Adrenal gland (tissue), 12 donors: ENCODE data around the gene CASP10. TPM values are rescaled to one million over a fixed set of nuclear protein-coding genes. Genes with fewer than 3 reads are reported as not detected.

ENCODE experiments used
- DNase-seq, 7 donors: peaks; one replicate each; pipeline ENCODE4 v3.0.0-alpha.2; 2019 to 2020
- H3K27ac ChIP-seq, 5 donors: fragments of 200-600 bp; sonication (generic) in 4 of 5; 1 replicate in 3 of 5; 2 replicates in 2 of 5; pipeline versions ENCODE4 v1.5.1 to v1.8.0; 2016 to 2020; ENCODE audit warnings: mild to moderate bottlenecking in 1 of 5
- H3K27me3 ChIP-seq: fragments of 200-600 bp; 2 replicates; pipeline ENCODE4 v1.8.0; 2021
- H3K36me3 ChIP-seq, 2 donors: fragments of 200-600 bp; replicated peaks in 1 of 2; 1 replicate in 1 of 2; 2 replicates in 1 of 2; pipeline versions ENCODE4 v1.5.1 to v1.8.0; 2018 to 2022
- H3K4me1 ChIP-seq, 2 donors: fragments of 200-600 bp; replicated peaks in 1 of 2; 1 replicate in 1 of 2; 2 replicates in 1 of 2; pipeline versions ENCODE4 v1.5.1 to v1.8.0; 2018 to 2021
- H3K4me3 ChIP-seq, 4 donors: fragments of 200-600 bp; sonication (generic) in 3 of 4; one replicate each; pipeline ENCODE4 v1.5.1; 2016 to 2018
- H3K9me3 ChIP-seq, 3 donors: fragments of 200-600 bp; sonication (generic) in 1 of 3; replicated peaks in 1 of 3; 1 replicate in 2 of 3; 2 replicates in 1 of 3; pipeline versions ENCODE4 v1.5.1 to v1.8.0; 2016 to 2021
- POLR2A ChIP-seq, 2 donors: fragments of 450-650 bp; IDR thresholded peaks; one replicate each; pipeline ENCODE4 v1.6.1; 2017; ENCODE audit warnings: antibody characterized with exemption in 2 of 2, mild to moderate bottlenecking in 2 of 2, moderate library complexity in 1 of 2
- WGBS, 4 donors: extraction: QIAGEN DNeasy Blood & Tissue Kit in 2 of 4; methylation state at CpG; one replicate each; pipeline versions ENCODE4 v1.1.5 to v1.1.7; 2013 to 2017; 5-methylcytosine and 5-hydroxymethylcytosine counted together
- intact Hi-C, 2 donors: fragments of 100-400 bp; cut with DNase I; formaldehyde crosslinking; loops; one replicate each; pipeline versions ENCODE4 v1.14.1 to v1.15.0; 2022 to 2023
- polyA plus RNA-seq, 3 donors: library from polyadenylated mRNA; stranded (reverse); fragments of 200-250 nt in 2 of 3; fragments of 350-450 nt in 1 of 3; fragmentation: Illumina TruSeq in 1 of 3; extraction: RNeasy Lipid Tissue Mini Kit (QIAGEN cat#74804) in 1 of 3; gene quantifications; one replicate each; pipeline ENCODE4 v1.2.3, GENCODE V29; 2013 to 2014
- total RNA-seq, 9 donors: library from RNA; depleted of rRNA in 4 of 9; stranded (reverse); fragments of >200 nt in 4 of 9; fragments of 120-200 nt in 1 of 9; fragmentation: NEBNext Ultra II Directional in 1 of 9; extraction: Animal tissue kit (Norgen Biotek cat#: 25700) in 1 of 9; gene quantifications; one replicate each; pipeline versions ENCODE4 v1.1.0 to v1.2.4, GENCODE V29; 2013 to 2023
- TF ChIP-seq, protein P1 (sequence below), 6 experiments: fragments of 450-650 bp in 4 of 6; fragments of 200-600 bp in 2 of 6; sonication (generic) in 1 of 6; IDR thresholded peaks; 1 replicate in 5 of 6; 2 replicates in 1 of 6; pipeline versions ENCODE4 v1.5.1 to v1.8.0; 2016 to 2021; ENCODE audit warnings: antibody characterized with exemption in 6 of 6, mild to moderate bottlenecking in 2 of 6, moderate library complexity in 1 of 6
- donor health status: healthy with polysubstance abuse.
- donor health status: Bipolar disorder and iron deficiency.
- donor health status: DM: yes; HTN: yes; CAD: no.
- donor health status: DM: no; HTN: no; CAD: no.
- donor health status: DM: no; HTN: no; CAD: no.
- donor health status: DM: yes; HTN: yes; CAD: no.

The CASP10 gene
- total and polyA plus RNA-seq, 12 donors, result 2.5 to 12.8 (median 5.2) TPM

DNA sequence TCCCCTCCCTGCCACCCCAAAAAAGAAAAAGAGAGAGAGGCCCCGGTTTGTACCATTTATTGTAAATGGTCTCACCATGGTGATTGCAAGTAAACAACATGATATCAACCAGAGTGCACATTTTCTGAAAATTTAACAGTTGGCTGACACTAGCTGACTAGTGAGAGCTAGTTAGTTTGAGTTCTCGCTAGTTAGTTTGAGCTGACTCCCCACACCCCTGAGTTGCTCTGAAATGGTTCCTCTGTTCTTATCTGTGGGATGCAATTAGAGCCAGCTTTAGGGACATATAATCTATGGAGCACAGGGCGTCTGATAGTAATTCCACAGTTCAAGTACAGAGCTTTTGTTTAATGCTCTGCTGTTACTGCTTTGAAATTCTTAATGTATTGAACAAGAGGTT, 13.1 kb downstream of the CASP10 start:
- TF ChIP-seq, protein P1, sequence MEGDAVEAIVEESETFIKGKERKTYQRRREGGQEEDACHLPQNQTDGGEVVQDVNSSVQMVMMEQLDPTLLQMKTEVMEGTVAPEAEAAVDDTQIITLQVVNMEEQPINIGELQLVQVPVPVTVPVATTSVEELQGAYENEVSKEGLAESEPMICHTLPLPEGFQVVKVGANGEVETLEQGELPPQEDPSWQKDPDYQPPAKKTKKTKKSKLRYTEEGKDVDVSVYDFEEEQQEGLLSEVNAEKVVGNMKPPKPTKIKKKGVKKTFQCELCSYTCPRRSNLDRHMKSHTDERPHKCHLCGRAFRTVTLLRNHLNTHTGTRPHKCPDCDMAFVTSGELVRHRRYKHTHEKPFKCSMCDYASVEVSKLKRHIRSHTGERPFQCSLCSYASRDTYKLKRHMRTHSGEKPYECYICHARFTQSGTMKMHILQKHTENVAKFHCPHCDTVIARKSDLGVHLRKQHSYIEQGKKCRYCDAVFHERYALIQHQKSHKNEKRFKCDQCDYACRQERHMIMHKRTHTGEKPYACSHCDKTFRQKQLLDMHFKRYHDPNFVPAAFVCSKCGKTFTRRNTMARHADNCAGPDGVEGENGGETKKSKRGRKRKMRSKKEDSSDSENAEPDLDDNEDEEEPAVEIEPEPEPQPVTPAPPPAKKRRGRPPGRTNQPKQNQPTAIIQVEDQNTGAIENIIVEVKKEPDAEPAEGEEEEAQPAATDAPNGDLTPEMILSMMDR (IDR thresholded peaks at IDR 0.05), result no peak
- TF ChIP-seq POLR2A (IDR thresholded peaks at IDR 0.05), result no peak
- no peaks in the 10 kb centered on the region for H3K27me3 ChIP-seq
- no peak overlapping the region for H3K4me3 ChIP-seq
- no peak for DNase-seq
- no peaks in the 10 kb centered on the region for H3K36me3 ChIP-seq
- 79 to 93% (median 84%) methylated on average over 3 of the region's 3 CpGs for whole genome bisulfite sequencing, 4 donors
- peaks cover 0 to 11% of the 10 kb centered on the region in 2 donors for H3K4me1 ChIP-seq
- H3K9me3 ChIP-seq, result no peaks in the 10 kb centered on the region
- no peak overlapping the region for H3K27ac ChIP-seq
- intact Hi-C loops, result no loop called here

DNA sequence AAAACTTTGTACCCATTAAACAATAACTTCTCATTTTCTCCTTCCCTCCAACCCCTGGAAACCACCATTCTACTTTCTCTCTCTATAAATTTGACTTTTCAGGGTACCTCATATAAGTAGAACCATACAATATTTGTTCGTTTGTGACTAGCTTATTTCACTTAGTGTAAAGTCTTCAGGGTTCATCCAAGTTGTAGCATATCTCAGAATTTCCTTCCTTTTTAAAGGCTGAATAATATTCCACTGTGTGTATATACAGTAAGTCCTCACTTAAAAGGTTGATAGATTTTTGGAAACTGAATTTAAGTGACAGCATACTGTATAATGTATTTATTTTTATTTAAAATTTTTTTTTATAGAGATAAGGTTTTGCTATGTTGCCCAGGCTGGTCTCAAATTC, 13.9 kb downstream of the CASP10 start:
- 85 to 95% (median 86%) methylated on average over 1 of the region's 1 CpG for WGBS, 4 donors
- H3K36me3 ChIP-seq, result no peaks in the 10 kb centered on the region
- no peaks in the 10 kb centered on the region for H3K27me3 ChIP-seq
- H3K4me3 ChIP-seq, result no peak overlapping the region
- intact Hi-C loops, result no loop called here
- H3K4me1 ChIP-seq, result peaks cover 0 to 3% of the 10 kb centered on the region in 2 donors
- no peak overlapping the region for H3K27ac ChIP-seq
- no peaks in the 10 kb centered on the region for H3K9me3 ChIP-seq
- TF ChIP-seq, protein P1 (IDR thresholded peaks at IDR 0.05), result no peak
- no peak for TF ChIP-seq POLR2A (IDR thresholded peaks at IDR 0.05)
- DNase-seq, result no peak

DNA sequence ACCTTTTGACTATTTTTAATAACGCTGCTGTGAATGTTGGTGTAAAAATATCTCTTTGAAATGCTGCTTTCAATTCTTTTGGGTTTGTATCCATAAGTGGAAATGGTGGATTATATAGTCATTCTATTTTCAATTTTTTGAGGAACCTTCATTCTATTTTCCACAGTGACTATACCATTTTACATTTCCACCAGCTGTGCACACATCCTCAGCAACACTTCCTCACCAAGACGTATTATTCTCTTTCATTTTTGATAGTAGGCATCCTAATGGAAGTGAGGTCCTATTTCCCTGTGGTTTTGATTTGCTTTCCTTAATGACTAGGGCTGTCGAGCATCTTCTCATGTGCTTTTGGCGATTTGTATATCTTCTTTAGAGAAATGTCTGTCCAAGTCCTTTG, 14.8 kb downstream of the CASP10 start:
- DNase-seq, result no peak
- TF ChIP-seq, protein P1 (IDR thresholded peaks at IDR 0.05), result no peak
- TF ChIP-seq POLR2A (IDR thresholded peaks at IDR 0.05), result no peak
- no peak overlapping the region for H3K27ac ChIP-seq
- WGBS, 4 donors, result 65 to 78% (median 73%) methylated on average over 4 of the region's 4 CpGs
- H3K36me3 ChIP-seq, result no peaks in the 10 kb centered on the region
- no peak overlapping the region for H3K4me3 ChIP-seq
- intact Hi-C loops, result no loop called here
- no peaks in the 10 kb centered on the region for H3K4me1 ChIP-seq
- H3K9me3 ChIP-seq, result no peaks in the 10 kb centered on the region
- no peaks in the 10 kb centered on the region for H3K27me3 ChIP-seq

DNA sequence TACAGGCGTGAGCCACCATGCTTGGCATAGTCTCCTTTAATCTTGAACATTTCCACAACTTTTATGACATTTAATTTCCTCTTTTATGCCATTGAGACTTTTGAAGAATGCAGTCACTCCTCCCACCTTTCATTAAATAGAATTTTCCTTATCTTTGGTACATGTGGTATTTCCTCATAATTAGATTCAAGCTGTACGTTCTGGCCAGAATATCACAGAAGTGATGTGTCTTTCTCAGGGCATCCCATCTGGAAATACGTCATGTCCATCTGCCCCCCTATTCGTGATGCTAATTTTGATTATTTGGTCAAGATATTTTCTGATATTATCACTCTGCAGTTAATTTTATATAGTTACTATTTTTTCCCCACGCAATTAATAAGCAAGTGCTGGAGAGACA, 16.9 kb downstream of the CASP10 start:
- 68 to 81% (median 76%) methylated on average over 5 of the region's 5 CpGs for WGBS, 4 donors
- H3K4me3 ChIP-seq, result no peak overlapping the region
- H3K27ac ChIP-seq, result no peak overlapping the region
- no peak for TF ChIP-seq POLR2A (IDR thresholded peaks at IDR 0.05)
- H3K4me1 ChIP-seq, result no peaks in the 10 kb centered on the region
- intact Hi-C loops, result no loop called here
- H3K9me3 ChIP-seq, result no peaks in the 10 kb centered on the region
- DNase-seq, result no peak
- H3K36me3 ChIP-seq, result no peaks in the 10 kb centered on the region
- no peaks in the 10 kb centered on the region for H3K27me3 ChIP-seq

DNA sequence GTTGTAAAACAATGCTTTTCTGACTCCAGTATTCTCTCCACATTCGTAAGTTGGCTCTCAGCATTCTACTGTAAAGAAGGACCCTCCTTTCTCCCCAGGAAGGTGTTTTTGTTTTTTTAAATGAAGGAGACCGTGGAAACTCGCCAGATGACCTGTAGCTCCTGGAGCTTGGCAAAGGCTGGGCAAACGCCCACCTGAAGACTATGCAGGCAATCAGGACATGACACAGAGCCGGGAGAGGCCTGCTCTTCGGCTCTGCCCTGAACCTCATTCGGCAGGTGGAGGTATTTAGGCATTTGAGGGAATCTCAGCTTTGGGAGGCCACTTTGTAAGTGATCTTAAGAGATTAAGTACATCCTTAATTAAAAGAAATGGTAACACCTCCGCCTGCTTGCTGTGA, 17.4 kb downstream of the CASP10 start:
- WGBS, 4 donors, result 82 to 95% (median 87%) methylated on average over 7 to 8 of the region's 8 CpGs
- no peak overlapping the region for H3K4me3 ChIP-seq
- H3K27me3 ChIP-seq, result no peaks in the 10 kb centered on the region
- TF ChIP-seq, protein P1 (IDR thresholded peaks at IDR 0.05), result no peak
- TF ChIP-seq POLR2A (IDR thresholded peaks at IDR 0.05), result no peak
- intact Hi-C loops, result no loop called here
- no peaks in the 10 kb centered on the region for H3K9me3 ChIP-seq
- no peak overlapping the region for H3K27ac ChIP-seq
- H3K4me1 ChIP-seq, result no peaks in the 10 kb centered on the region
- no peak for DNase-seq
- H3K36me3 ChIP-seq, result no peaks in the 10 kb centered on the region
